Esophagus muscularis mucosa (tissue), 3 donors: Measurements from ENCODE around the gene IL20RA.

Experiments
- POLR2A ChIP-seq: fragments of 450-650 bp; IDR thresholded peaks from one replicate; pipeline ENCODE4 v1.6.1; 2017; ENCODE audit warnings: antibody characterized with exemption, moderate library complexity, mild to moderate bottlenecking, low read depth
- TF ChIP-seq, protein P1 (sequence below), 3 experiments: fragments of 200-600 bp in 2 of 3; fragments of 450-650 bp in 1 of 3; sonication (generic) in 2 of 3; IDR thresholded peaks; one replicate each; pipeline ENCODE4 v1.5.1; 2017 to 2019; ENCODE audit warnings: antibody characterized with exemption in 3 of 3, mild to moderate bottlenecking in 2 of 3, moderate library complexity in 1 of 3

DNA sequence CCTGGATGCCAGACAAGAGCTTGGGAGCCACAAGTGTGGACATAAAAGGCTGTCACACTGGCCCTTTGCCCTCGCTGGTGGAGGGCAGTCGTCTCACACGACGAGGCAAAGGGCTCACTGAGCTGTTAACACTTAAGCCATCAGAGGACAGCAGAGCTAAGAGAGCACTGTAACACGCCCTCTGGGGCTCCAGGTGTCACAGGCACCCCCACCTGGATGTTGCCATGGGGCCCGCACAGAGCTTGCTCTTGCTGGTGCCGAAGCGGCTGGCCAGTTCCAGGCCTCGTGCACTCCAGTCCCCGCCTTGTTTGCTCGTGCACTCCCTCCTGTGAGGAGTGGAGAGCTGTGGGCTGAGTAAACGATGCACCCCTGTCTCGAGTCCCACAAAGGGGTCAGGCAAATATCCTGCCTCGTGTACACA, 85.3 kb downstream of the IL20RA start:
- TF ChIP-seq, protein P1, sequence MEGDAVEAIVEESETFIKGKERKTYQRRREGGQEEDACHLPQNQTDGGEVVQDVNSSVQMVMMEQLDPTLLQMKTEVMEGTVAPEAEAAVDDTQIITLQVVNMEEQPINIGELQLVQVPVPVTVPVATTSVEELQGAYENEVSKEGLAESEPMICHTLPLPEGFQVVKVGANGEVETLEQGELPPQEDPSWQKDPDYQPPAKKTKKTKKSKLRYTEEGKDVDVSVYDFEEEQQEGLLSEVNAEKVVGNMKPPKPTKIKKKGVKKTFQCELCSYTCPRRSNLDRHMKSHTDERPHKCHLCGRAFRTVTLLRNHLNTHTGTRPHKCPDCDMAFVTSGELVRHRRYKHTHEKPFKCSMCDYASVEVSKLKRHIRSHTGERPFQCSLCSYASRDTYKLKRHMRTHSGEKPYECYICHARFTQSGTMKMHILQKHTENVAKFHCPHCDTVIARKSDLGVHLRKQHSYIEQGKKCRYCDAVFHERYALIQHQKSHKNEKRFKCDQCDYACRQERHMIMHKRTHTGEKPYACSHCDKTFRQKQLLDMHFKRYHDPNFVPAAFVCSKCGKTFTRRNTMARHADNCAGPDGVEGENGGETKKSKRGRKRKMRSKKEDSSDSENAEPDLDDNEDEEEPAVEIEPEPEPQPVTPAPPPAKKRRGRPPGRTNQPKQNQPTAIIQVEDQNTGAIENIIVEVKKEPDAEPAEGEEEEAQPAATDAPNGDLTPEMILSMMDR (IDR thresholded peaks at IDR 0.05) = no peak
- TF ChIP-seq POLR2A = no peak
